ENCODE results near the gene PPM1D.
"Not testable (repeated sequence)": the region's sequence is repeated elsewhere in the genome, so short reads cannot be mapped to it uniquely, and the experiment has no call there.

DNA sequence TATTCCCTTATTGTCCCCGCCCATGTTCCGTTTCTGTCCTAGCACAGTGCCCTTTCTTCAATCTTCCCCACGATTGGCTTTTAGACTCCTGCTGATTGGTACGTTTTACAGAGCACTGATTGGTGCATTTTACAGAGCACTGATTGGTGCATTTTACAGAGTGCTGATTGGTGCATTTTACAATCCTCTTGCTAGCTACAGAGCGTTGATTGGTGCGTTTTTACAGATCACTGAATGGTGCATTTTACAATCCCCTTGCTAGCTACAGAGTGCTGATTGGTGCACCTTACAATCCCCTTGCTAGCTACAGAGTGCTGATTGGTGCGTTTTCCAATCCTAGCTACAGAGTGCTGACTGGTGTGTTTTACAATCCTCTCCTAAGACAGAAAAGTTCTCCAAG, 74.6 kb downstream of the PPM1D start:
- TF ChIP-seq, protein P1, sequence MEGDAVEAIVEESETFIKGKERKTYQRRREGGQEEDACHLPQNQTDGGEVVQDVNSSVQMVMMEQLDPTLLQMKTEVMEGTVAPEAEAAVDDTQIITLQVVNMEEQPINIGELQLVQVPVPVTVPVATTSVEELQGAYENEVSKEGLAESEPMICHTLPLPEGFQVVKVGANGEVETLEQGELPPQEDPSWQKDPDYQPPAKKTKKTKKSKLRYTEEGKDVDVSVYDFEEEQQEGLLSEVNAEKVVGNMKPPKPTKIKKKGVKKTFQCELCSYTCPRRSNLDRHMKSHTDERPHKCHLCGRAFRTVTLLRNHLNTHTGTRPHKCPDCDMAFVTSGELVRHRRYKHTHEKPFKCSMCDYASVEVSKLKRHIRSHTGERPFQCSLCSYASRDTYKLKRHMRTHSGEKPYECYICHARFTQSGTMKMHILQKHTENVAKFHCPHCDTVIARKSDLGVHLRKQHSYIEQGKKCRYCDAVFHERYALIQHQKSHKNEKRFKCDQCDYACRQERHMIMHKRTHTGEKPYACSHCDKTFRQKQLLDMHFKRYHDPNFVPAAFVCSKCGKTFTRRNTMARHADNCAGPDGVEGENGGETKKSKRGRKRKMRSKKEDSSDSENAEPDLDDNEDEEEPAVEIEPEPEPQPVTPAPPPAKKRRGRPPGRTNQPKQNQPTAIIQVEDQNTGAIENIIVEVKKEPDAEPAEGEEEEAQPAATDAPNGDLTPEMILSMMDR (IDR thresholded peaks at IDR 0.05; ENCODE audit: low read length): not testable (repeated sequence)
- not testable (repeated sequence) for TF ChIP-seq EZH2 (optimal IDR thresholded peaks at IDR 0.05; ENCODE audit: low read depth, low read length); EZH2phosphoT487 (IDR thresholded peaks at IDR 0.05; ENCODE audit: low read length)

Data from MM.1S (cell line).